Activated CD4-positive, alpha-beta T cell treated with anti-CD3 and anti-CD28 coated beads, Interleukin-2, amount 10 ng/mL, durations not matched to agents 24 days and 14 days (primary cell): Measurements from ENCODE around the gene DNAL1. TPM values are rescaled to one million over a fixed set of nuclear protein-coding genes. Genes with fewer than 3 reads are reported as not detected.

Source experiments
- DNase-seq: peaks from one replicate; pipeline ENCODE4 v3.0.0; 2022
- H3K27ac Mint-ChIP-seq: one replicate; pipeline ENCODE4 v1.8.0; 2022; ENCODE audit warnings: mild to moderate bottlenecking, mixed read lengths
- H3K27me3 Mint-ChIP-seq: one replicate; pipeline ENCODE4 v1.8.0; 2022; ENCODE audit warnings: mixed read lengths
- H3K36me3 Mint-ChIP-seq: one replicate; pipeline ENCODE4 v1.8.0; 2022; ENCODE audit warnings: low read depth, mild to moderate bottlenecking, mixed read lengths
- H3K4me1 Mint-ChIP-seq: one replicate; pipeline ENCODE4 v1.8.0; 2021; ENCODE audit warnings: mixed read lengths
- H3K4me3 Mint-ChIP-seq: one replicate; pipeline ENCODE4 v1.8.0; 2022; ENCODE audit warnings: mild to moderate bottlenecking, moderate library complexity, mixed read lengths
- H3K9me3 Mint-ChIP-seq: one replicate; pipeline ENCODE4 v1.8.0; 2021; ENCODE audit warnings: mixed read lengths
- intact Hi-C: fragments of 100-400 bp; cut with micrococcal nuclease; formaldehyde crosslinking; loops from one replicate; pipeline ENCODE4 v1.15.1; 2023
- total RNA-seq: library from RNA; stranded (reverse); gene quantifications from 2 replicates; pipeline ENCODE4 v1.2.3, GENCODE V29; 2022

The DNAL1 gene
- total RNA-seq, 1 donor from 2014 or later: 6.8 TPM

GRCh38 chr14:73749706-73750530 lies 105.1 kb downstream of the DNAL1 start:
- Mint-ChIP-seq H3K36me3 (peaks cover 18% of the 10 kb centered on the region), H3K4me3 (no peak overlapping the region), H3K9me3 (no peaks in the 10 kb centered on the region)

DNA sequence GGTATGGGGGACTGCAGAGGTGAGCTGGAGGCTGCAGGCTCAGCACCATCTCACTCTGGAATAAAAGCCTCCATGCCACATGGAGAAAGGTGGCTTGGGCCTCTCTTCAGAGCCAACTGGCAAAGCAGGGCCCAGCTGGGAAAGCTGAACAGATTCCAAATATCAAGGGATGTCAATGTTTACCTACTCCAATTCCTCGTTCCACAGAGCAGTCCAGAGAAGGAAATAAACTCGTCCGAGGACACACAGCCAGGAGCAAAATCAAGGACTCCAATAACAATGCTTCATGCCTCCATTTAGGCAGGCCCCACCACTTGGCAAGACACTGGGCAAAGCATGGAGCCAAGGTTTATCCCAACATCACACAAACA lies 105.7 kb downstream of the DNAL1 start:
- Mint-ChIP-seq H3K4me3 (no peak overlapping the region), H3K36me3 (peaks cover 18% of the 10 kb centered on the region), H3K9me3 (no peaks in the 10 kb centered on the region), H3K27ac (peak overlapping the region; percentile 53), H3K27me3 (no peaks in the 10 kb centered on the region), H3K4me1 (peaks cover 92% of the 10 kb centered on the region)
- no peak for DNase-seq
- intact Hi-C loops: no loop called here

More at GRCh38 chr14:73749706-73750530, 105.1 kb downstream of the DNAL1 start:
- Mint-ChIP-seq H3K27ac (peak overlapping the region; percentile 54), H3K4me1 (peaks cover 92% of the 10 kb centered on the region), H3K27me3 (no peaks in the 10 kb centered on the region)
- DNase-seq: no peak
- intact Hi-C loops: no loop called here

- Mint-ChIP-seq H3K4me1 (peaks cover 92% of the 10 kb centered on the region), H3K27me3 (no peaks in the 10 kb centered on the region), H3K27ac (peak overlapping the region; percentile 53), H3K9me3 (no peaks in the 10 kb centered on the region), H3K36me3 (peaks cover 18% of the 10 kb centered on the region), H3K4me3 (peak overlapping the region; percentile 47)
- peak; percentile 58 for DNase-seq
- intact Hi-C loops: no loop called here
Measured at GRCh38 chr14:73751157-73751691, 106.4 kb downstream of the DNAL1 start.

GRCh38 chr14:73752297-73752992 lies 107.7 kb downstream of the DNAL1 start:
- intact Hi-C loops: no loop called here
- DNase-seq: peak; percentile 78
- peaks cover 92% of the 10 kb centered on the region for H3K4me1 Mint-ChIP-seq
- H3K27me3 Mint-ChIP-seq: no peaks in the 10 kb centered on the region
- H3K36me3 Mint-ChIP-seq: peaks cover 16% of the 10 kb centered on the region
- no peaks in the 10 kb centered on the region for H3K9me3 Mint-ChIP-seq
- peak overlapping the region; percentile 96 for H3K27ac Mint-ChIP-seq
- peak overlapping the region; percentile 87 for H3K4me3 Mint-ChIP-seq

Other genes with a start within 250 kb of the DNAL1 start
- gene NUMB, start 186.4 kb upstream of the DNAL1 start, total RNA-seq: 48.1 and 54.8 TPM in 2 replicates
- 23.8 and 24.0 TPM in 2 replicates for gene RIOX1, start 154.1 kb upstream of the DNAL1 start, total RNA-seq
- gene ACOT1, start 107.8 kb upstream of the DNAL1 start, total RNA-seq: 1.5 and 1.6 TPM in 2 replicates
- not detected in 2 replicates for gene HEATR4, start 86.0 kb upstream of the DNAL1 start, total RNA-seq
- gene ACOT2, start 75.8 kb upstream of the DNAL1 start, total RNA-seq: 6.2 and 6.4 TPM in 2 replicates
- gene ACOT4, start 53.1 kb upstream of the DNAL1 start, total RNA-seq: 1.3 and 1.4 TPM in 2 replicates
- not detected in 2 replicates for gene ACOT6, start 32.5 kb upstream of the DNAL1 start, total RNA-seq
- gene PNMA1, start 69.4 kb downstream of the DNAL1 start, total RNA-seq: 29.7 and 30.4 TPM in 2 replicates
- gene PTGR2, start 206.8 kb downstream of the DNAL1 start, total RNA-seq: 1.5 and 2.1 TPM in 2 replicates
- 62.7 and 70.2 TPM in 2 replicates for gene ZNF410, start 241.9 kb downstream of the DNAL1 start, total RNA-seq